ENCODE results near the gene GPR68. TPM values are rescaled to one million over a fixed set of nuclear protein-coding genes. Genes with fewer than 3 reads are reported as not detected.
"Not testable (repeated sequence)": the region's sequence is repeated elsewhere in the genome, so short reads cannot be mapped to it uniquely, and the experiment has no call there.

The GPR68 gene
- total RNA-seq, 1 donor from 2014 or later: 4.2 TPM

- intact Hi-C loops (cut with DNase I): no loop called here
- no peak overlapping the region for H3K27ac ChIP-seq
- H3K36me3 ChIP-seq: peaks cover 0 to 10% of the 10 kb centered on the region in 2 donors
Measured at GRCh38 chr14:91229005-91229382, 15.5 kb downstream of the GPR68 start.

DNA sequence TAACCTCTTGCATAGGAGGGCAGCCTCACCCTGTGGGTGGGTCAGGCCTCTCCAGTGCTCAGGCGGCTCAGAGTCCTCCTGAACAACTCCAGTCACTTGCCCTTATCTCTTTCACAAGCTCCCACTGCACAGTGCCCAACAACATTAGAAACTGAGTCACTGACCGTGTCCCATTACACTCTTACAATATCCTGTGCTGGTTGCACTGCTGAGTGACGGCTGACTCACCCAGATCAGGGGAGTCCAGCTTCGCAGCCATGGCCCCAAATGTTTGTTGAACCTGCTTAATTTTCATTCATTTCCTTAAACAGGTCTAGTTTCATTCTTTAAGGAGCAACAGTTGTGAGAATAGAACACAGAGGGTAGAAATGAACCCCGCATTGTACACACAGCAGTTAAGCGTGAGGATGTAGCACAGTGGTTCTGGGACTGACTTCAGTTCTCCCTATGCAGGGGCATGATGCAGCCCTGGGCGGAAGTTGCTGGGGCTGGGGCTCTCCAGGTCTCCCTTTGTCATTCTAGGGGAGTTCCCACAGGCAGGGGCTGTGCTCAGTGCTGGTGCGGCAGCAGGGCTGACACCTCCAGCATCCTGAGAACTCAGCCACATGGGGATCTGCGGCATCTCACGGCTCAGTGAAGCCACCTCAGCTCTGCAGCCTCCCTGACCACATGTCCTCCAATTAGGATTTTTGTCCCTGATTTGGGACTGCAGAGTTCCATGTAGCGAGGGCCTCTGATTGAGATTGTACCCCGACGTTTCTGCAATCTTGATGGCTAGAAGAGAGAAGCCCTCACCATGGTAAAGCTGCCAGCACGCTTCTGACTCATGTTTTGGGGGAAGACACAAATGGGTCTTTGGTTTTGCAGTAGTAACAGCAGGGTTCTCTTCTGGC lies 16.1 kb downstream of the GPR68 start:
- H3K4me3 ChIP-seq: no peak overlapping the region
- TF ChIP-seq POLR2A (IDR thresholded peaks at IDR 0.05): no peak
- TF ChIP-seq, protein P1, sequence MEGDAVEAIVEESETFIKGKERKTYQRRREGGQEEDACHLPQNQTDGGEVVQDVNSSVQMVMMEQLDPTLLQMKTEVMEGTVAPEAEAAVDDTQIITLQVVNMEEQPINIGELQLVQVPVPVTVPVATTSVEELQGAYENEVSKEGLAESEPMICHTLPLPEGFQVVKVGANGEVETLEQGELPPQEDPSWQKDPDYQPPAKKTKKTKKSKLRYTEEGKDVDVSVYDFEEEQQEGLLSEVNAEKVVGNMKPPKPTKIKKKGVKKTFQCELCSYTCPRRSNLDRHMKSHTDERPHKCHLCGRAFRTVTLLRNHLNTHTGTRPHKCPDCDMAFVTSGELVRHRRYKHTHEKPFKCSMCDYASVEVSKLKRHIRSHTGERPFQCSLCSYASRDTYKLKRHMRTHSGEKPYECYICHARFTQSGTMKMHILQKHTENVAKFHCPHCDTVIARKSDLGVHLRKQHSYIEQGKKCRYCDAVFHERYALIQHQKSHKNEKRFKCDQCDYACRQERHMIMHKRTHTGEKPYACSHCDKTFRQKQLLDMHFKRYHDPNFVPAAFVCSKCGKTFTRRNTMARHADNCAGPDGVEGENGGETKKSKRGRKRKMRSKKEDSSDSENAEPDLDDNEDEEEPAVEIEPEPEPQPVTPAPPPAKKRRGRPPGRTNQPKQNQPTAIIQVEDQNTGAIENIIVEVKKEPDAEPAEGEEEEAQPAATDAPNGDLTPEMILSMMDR (IDR thresholded peaks at IDR 0.05): no peak
- intact Hi-C loops (cut with DNase I): no loop called here
- H3K27ac ChIP-seq: no peak overlapping the region
- no peaks in the 10 kb centered on the region for H3K27me3 ChIP-seq
- no peak for DNase-seq (ENCODE audit: extremely low spot score in 2 of 2)
- H3K36me3 ChIP-seq: peaks cover 0 to 10% of the 10 kb centered on the region in 2 donors
- no peaks in the 10 kb centered on the region for H3K9me3 ChIP-seq
- no peaks in the 10 kb centered on the region for H3K4me1 ChIP-seq

More at GRCh38 chr14:91229005-91229382, 15.5 kb downstream of the GPR68 start:
- DNase-seq (ENCODE audit: extremely low spot score in 2 of 2): no peak
- no peaks in the 10 kb centered on the region for H3K4me1 ChIP-seq
- H3K9me3 ChIP-seq: no peaks in the 10 kb centered on the region
- TF ChIP-seq, protein P1 (IDR thresholded peaks at IDR 0.05): no peak
- TF ChIP-seq POLR2A (IDR thresholded peaks at IDR 0.05) (no peak), POLR2AphosphoS5 (IDR thresholded peaks at IDR 0.05; ENCODE audit: insufficient read depth in 1 of 2, low read depth in 1 of 2) (no peak)
- no peak overlapping the region for H3K4me3 ChIP-seq
- H3K27me3 ChIP-seq: no peaks in the 10 kb centered on the region

DNA sequence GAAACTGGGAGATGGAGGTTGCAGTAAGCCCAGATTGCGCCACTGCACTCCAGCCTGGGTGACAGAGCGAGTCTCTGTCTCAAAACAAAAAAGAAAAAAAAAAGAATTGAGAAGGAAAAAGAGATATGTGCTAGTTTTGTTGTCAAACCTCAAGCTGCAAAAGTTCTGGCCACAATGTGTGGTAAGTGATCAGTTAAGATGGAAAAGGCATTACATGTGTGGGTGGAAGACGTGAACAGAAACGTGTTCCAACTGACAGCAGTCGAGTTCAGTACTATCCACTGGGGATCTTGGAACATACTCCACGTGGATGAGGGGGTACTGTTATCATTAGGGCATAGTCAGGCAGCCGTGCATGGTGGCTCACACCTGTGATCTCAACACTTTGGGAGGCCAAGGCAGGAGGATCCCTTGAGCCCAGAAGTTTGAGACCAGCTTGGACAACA lies 17.3 kb downstream of the GPR68 start:
- no peaks in the 10 kb centered on the region for H3K4me1 ChIP-seq
- intact Hi-C loops (cut with DNase I): no loop called here

DNA sequence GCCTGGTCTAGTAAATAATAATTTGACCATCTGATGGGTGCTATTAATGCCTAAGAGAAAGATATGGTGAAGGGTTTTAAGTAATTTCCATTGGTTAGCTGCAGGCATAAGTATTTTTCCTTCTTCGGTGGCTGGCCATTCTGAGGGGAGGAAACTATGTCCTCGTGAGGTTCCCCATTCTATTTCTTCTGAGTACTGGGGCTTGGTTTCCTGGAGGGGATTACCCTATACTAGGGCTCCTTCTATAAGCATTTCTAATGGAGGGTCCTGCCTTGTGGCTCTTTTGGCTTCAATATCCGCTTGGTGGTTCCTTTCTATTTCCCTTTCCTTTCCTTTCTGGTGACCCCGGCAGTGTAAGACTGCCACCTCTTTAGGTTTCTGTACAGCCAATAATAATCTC lies 18.1 kb downstream of the GPR68 start:
- H3K27me3 ChIP-seq; H3K4me3 ChIP-seq; H3K4me1 ChIP-seq; DNase-seq (ENCODE audit: extremely low spot score in 2 of 2); H3K36me3 ChIP-seq; H3K27ac ChIP-seq; H3K9me3 ChIP-seq; intact Hi-C loops (cut with DNase I): not testable (repeated sequence)

More for the DNA sequence above, 17.3 kb downstream of the GPR68 start:
- Histone ChIP-seq H3K36me3 (peaks cover 0 to 10% of the 10 kb centered on the region in 2 donors), H3K27me3 (no peaks in the 10 kb centered on the region), H3K4me3 (no peak overlapping the region), H3K27ac (no peak overlapping the region), H3K9me3 (no peaks in the 10 kb centered on the region)
- TF ChIP-seq POLR2AphosphoS5 (IDR thresholded peaks at IDR 0.05; ENCODE audit: insufficient read depth in 1 of 2, low read depth in 1 of 2) (no peak), POLR2A (IDR thresholded peaks at IDR 0.05) (no peak)
- TF ChIP-seq, protein P1 (IDR thresholded peaks at IDR 0.05): no peak
- DNase-seq (ENCODE audit: extremely low spot score in 2 of 2): no peak

GRCh38 chr14:91225025-91225424 lies 19.5 kb downstream of the GPR68 start:
- no peak for DNase-seq (ENCODE audit: extremely low spot score in 2 of 2)
- Histone ChIP-seq H3K9me3 (no peaks in the 10 kb centered on the region), H3K36me3 (peaks cover 0 to 10% of the 10 kb centered on the region in 2 donors), H3K4me3 (no peak overlapping the region), H3K4me1 (peaks cover 10% of the 10 kb centered on the region), H3K27ac (no peak overlapping the region), H3K27me3 (no peaks in the 10 kb centered on the region)
- intact Hi-C loops (cut with DNase I): no loop called here
- TF ChIP-seq POLR2AphosphoS5 (IDR thresholded peaks at IDR 0.05; ENCODE audit: insufficient read depth in 1 of 2, low read depth in 1 of 2) (no peak), POLR2A (IDR thresholded peaks at IDR 0.05) (no peak)
- TF ChIP-seq, protein P1 (IDR thresholded peaks at IDR 0.05): no peak

Data from vagina (tissue), 2 donors.